ENCODE measurements around the gene USP47.

GRCh38 chr11:11976481-11977127 lies 134.8 kb downstream of the USP47 start:
- TF ChIP-seq CEBPG (CRISPR knock-in tag; IDR thresholded peaks at IDR 0.05) (no peak), POLR2A (IDR thresholded peaks at IDR 0.05; ENCODE audit: insufficient read depth in 1 of 2, low read depth in 2 of 2, low read length in 2 of 2) (no peak), CTCF (CRISPR knock-in tag; IDR thresholded peaks at IDR 0.05) (no peak), ZNF441 (CRISPR knock-in tag; IDR thresholded peaks at IDR 0.05; ENCODE audit: borderline replicate concordance) (no peak), AGO2 (optimal IDR thresholded peaks at IDR 0.05; ENCODE audit: low read depth, low read length) (no peak), ZBTB49 (CRISPR knock-in tag; IDR thresholded peaks at IDR 0.05; ENCODE audit: borderline replicate concordance) (no peak), FOXP1 (IDR thresholded peaks at IDR 0.05) (no peak), FOXP1 (CRISPR knock-in tag; IDR thresholded peaks at IDR 0.05) (no peak)
